HepG2 (cell line): ENCODE results near the gene ACBD7. TPM values are rescaled to one million over a fixed set of nuclear protein-coding genes. Genes with fewer than 3 reads are reported as not detected.

Source experiments
- BCL3 ChIP-seq: sonication (generic); formaldehyde crosslinking; IDR thresholded peaks from 2 replicates; pipeline ENCODE4 v1.5.1; 2020; ENCODE audit warnings: mild to moderate bottlenecking, missing genetic modification reagents, moderate library complexity
- ELF4 ChIP-seq: sonication (generic); formaldehyde crosslinking; IDR thresholded peaks from 2 replicates; pipeline ENCODE4 v1.5.0; 2020; ENCODE audit warnings: missing genetic modification reagents, mild to moderate bottlenecking, moderate library complexity, borderline replicate concordance
- FOSL2 ChIP-seq: sonication (generic); formaldehyde crosslinking; IDR thresholded peaks from 2 replicates; pipeline ENCODE4 v1.4.0; 2020; ENCODE audit warnings: missing genetic modification reagents
- GZF1 ChIP-seq: sonication (generic); formaldehyde crosslinking; IDR thresholded peaks from 2 replicates; pipeline ENCODE4 v1.5.1; 2020; ENCODE audit warnings: mild to moderate bottlenecking, missing genetic modification reagents
- HNF1A ChIP-seq, 2 experiments: sonication (generic) in 1 of 2; formaldehyde crosslinking in 1 of 2; IDR thresholded peaks; 2 replicates each; pipeline versions ENCODE4 v1.4.0 to v1.6.1; 2016 to 2020; ENCODE audit warnings: borderline replicate concordance in 1 of 2, low read depth in 1 of 2, mild to moderate bottlenecking in 1 of 2, missing genetic modification reagents in 1 of 2
- NAIF1 ChIP-seq: sonication (generic); formaldehyde crosslinking; IDR thresholded peaks from 2 replicates; pipeline ENCODE4 v1.5.0; 2020; ENCODE audit warnings: mild to moderate bottlenecking, missing genetic modification reagents, borderline replicate concordance
- REPIN1 ChIP-seq: sonication (generic); formaldehyde crosslinking; IDR thresholded peaks from 2 replicates; pipeline ENCODE4 v1.8.0; 2022; ENCODE audit warnings: missing genetic modification reagents, low read depth, mild to moderate bottlenecking, borderline replicate concordance
- ZBTB43 ChIP-seq: sonication (generic); formaldehyde crosslinking; conservative IDR thresholded peaks from 2 replicates; pipeline ENCODE4 v1.4.0; 2020; ENCODE audit warnings: missing genetic modification reagents
- ZNF318 ChIP-seq: sonication (generic); formaldehyde crosslinking; IDR thresholded peaks from 2 replicates; pipeline ENCODE4 v1.4.0; 2020; ENCODE audit warnings: mild to moderate bottlenecking, missing genetic modification reagents
- ZNF451 ChIP-seq: sonication (generic); formaldehyde crosslinking; IDR thresholded peaks from 2 replicates; pipeline ENCODE4 v1.5.0; 2020; ENCODE audit warnings: mild to moderate bottlenecking, missing genetic modification reagents
- ZNF616 ChIP-seq: sonication (generic); formaldehyde crosslinking; IDR thresholded peaks from 2 replicates; pipeline ENCODE4 v1.5.0; 2020; ENCODE audit warnings: low read depth, mild to moderate bottlenecking, missing genetic modification reagents
- ZSCAN25 ChIP-seq: sonication (generic); formaldehyde crosslinking; IDR thresholded peaks from 2 replicates; pipeline ENCODE4 v1.8.0; 2022; ENCODE audit warnings: mild to moderate bottlenecking, missing genetic modification reagents
- polyA plus RNA-seq, 8 experiments: library from polyadenylated mRNA; depleted of rRNA in 3 of 8; stranded (reverse) in 7 of 8; unstranded in 1 of 8; fragments of >200 nt; fragmentation: Illumina TruSeq in 4 of 8; extraction: Trizol in 4 of 8; gene quantifications; 2 replicates each; pipeline versions ENCODE4 v1.2.1 to v1.2.3, GENCODE V29; 2011 to 2016; ENCODE audit warnings: low read depth in 4 of 8, missing spikeins in 1 of 8, mixed read lengths in 1 of 8; ENCODE audit not compliant: insufficient read depth in 1 of 8
- total RNA-seq, 5 experiments: library from RNA; depleted of rRNA; stranded (reverse); fragments of >200 nt; fragmentation: Illumina TruSeq; extraction: Trizol; gene quantifications; 2 replicates each; pipeline ENCODE4 v1.2.3, GENCODE V29; 2016; ENCODE audit warnings: low read depth in 1 of 5

ACBD7 gene
- total and polyA plus RNA-seq, 2 of the 13 experiments (the other 11 are each of a cell fraction or from before 2014, with no cell fraction given), result 1.4 to 2.6 TPM

GRCh38 chr10:15088428-15089261 lies at the start of gene ACBD7 (continued):
- TF ChIP-seq ZNF318 (CRISPR knock-in tag), result 0 out of 2 replicates have a peak, but pooled peaks have one; percentile 40
- no peak for TF ChIP-seq ELF4 (CRISPR knock-in tag)
- no peak for TF ChIP-seq GZF1 (CRISPR knock-in tag)
- TF ChIP-seq HNF1A (IDR thresholded peaks at IDR 0.05; ENCODE audit: low read depth), result no peak
- TF ChIP-seq HNF1A (CRISPR knock-in tag; IDR thresholded peaks at IDR 0.05; ENCODE audit: borderline replicate concordance), result no peak
- TF ChIP-seq FOSL2, result no peak
- no peak for TF ChIP-seq ZSCAN25 (CRISPR knock-in tag)
- TF ChIP-seq ZNF616 (CRISPR knock-in tag), result no peak
- TF ChIP-seq BCL3, result no peak
- TF ChIP-seq NAIF1 (CRISPR knock-in tag), result no peak
- no peak for TF ChIP-seq ZNF451 (CRISPR knock-in tag)
- peak; percentile 46; the same call in 1 of the 2 replicates for TF ChIP-seq REPIN1 (CRISPR knock-in tag)
- no peak for TF ChIP-seq ZBTB43 (CRISPR knock-in tag)
